Left lobe of liver (tissue), 2 donors: ENCODE results near the gene YARS1. TPM values are rescaled to one million over a fixed set of nuclear protein-coding genes. Genes with fewer than 3 reads are reported as not detected.

Experiments
- ATAC-seq: fragments of 200-7000 bp; cut with Tn5 transposase; one replicate; pipeline ENCODE4 v1.9.1; 2020; ENCODE audit warnings: mild to moderate bottlenecking, moderate library complexity
- DNase-seq: peaks from one replicate; pipeline ENCODE4 v3.0.0-alpha.2; 2020; ENCODE audit warnings: low spot score
- total RNA-seq: library from RNA; stranded (reverse); gene quantifications from one replicate; pipeline ENCODE4 v1.2.1, GENCODE V29; 2021
- donor health status: DM: no; HTN: no; CAD: no; lungs with moderate emphysema.
- donor health status: DM: no; HTN: yes; CAD: no.

YARS1 gene
- total RNA-seq, 1 donor from 2014 or later = 38.4 TPM

DNA sequence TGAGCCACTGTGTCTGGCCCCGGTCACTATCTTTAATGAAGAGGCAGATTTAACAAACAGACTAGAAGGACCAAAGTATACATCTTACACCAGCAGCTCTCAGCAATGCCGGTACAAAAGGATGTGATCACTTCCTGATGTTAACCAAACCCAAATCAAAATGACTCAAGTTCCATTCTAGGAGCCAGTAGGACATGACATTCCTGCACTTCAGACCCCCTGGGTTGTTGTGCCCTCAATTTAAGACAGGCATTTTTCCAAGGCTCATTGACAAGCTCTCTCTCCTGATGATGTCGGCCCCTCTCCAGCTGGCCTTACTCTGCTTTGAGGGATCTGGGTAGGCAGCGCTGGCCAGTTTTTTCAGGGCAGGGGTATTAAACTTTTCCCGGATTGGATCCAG, 35.1 kb downstream of the YARS1 start:
- ATAC-seq = no peak

DNA sequence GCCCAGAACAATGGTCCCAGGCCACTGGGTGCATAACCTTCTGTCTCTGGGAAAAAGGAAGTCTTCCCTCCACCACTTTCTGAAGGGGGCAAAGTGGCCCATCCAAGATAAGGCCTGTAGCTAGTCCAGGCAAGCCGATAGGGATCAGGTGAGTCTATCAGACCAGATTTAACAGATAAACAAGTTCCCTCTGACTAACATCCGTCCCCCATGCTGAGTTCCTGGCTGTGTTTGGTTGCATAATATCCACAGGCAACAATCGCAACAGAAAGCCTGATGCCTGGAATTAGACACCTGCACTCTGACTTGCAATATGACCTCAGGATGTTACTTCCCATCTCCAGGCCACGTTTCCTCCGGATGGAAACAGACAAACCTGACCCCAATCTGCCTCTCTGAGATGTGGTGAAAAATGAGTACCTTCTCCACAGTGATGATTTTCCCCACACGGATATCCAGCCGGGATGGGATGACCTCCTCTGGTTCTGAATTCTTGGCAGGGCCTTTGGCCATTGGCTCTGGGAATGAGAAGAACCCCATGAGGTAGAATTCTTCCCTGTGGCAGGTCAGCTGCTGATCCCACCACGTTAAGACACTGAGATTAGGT, 36.4 kb downstream of the YARS1 start:
- DNase-seq = no peak
- no peak for ATAC-seq

More for the DNA sequence above, 35.1 kb downstream of the YARS1 start:
- DNase-seq = no peak

DNA sequence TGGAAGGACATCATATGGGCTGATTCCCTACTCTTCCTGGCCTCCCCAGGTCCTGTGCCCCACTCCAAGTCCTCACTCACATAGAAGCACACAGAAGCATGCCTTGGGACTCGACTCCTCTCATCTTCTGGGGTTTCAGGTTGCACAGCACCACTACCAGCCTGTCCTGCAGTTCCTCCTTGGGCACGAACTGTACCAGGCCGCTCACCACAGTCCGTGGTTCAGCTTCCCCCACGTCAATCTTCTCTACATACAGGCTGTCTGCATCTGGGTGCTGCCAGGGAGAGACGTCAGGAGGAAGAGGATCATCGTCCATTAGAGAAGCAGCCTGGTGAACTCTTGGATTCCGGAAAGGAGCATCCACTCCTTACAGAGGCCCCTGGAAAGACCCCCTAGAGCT, 37.2 kb downstream of the YARS1 start:
- DNase-seq = no peak
- ATAC-seq = no peak

DNA sequence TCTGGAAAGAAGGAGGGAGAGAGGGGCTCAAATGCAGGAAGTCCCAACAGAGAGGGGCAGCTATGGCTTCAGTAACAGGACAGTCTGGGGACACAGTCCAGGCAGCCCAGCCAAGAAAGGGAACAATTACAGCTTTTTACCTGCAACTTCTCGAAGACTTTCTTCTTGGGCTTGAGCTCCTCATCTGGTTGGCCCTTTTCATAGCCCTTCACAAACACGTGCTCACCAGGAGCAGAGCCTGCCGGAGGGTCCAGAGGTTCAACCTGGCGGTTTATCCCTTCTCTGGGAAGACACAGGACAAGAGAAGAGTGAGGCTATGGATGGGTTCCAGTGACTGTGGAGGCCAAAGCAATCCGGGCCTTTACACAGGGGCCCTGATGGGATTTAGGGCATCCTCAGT, 37.9 kb downstream of the YARS1 start:
- DNase-seq (no peak), ATAC-seq (no peak)

DNA sequence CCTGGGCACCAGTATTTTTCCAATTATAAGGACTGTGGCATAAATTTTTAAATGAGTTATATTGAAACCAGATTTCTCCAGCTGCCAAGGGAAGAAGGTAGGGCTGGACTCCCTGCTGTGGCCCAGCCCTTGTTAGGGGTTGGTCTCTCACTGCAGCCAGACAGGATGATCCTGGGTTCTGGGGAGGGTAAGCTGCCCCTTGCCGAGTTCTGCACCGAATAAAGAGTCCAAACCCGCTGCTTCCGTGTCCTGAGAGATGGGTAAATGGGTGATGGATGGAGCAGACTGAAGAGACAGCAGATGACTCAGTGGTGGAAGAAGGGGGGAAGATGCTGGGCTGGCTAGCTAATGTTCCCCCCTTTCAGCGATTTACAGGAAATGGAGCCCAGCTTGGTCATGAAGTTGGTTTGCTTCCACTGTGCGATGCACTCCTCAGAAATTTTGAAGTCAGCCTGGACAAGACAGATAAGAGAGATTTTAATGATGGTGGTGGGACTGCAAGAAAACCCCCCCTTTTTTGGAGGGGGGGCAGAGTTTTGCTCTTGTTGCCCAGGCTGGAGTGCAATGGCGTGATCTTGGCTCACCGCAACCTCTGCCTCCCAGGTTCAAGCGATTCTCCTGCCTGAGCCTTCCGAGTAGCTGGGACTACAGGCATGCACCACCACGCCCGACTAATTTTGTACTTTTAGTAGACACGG, 41.4 kb downstream of the YARS1 start:
- no peak for DNase-seq
- no peak for ATAC-seq

DNA sequence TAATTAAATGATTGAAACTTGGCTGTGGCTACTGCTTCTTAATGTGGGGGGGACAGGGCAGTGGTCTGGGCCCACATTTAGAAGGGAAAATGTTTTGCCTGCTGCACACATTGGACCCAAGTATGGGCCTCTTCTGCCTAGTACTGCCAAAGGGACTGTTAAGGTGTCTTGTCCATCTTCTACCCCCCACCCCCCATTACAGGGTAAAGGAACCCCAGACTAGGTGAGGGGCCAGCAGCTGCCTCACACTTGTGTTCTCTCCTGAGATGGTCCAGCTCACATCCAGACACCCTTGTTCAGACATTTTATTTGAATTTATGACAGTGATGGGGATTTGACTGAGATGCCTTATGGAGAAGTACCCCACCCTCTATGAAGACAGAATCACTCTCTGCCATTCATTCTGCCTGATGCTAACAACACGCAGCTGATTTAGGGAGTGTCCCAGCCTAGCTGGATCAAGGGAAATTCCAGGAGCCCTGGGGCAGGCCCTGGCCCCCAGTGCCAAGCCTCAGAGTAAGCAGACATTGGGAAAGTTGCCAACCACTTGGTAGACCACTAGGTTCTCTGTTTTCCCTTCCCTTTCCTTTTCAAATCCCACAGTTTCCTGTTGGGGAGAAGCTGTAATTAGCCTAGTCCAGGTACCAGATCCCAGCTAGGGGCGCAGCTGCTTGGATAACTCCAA, 42.1 kb downstream of the YARS1 start:
- ATAC-seq = no peak
- no peak for DNase-seq

DNA sequence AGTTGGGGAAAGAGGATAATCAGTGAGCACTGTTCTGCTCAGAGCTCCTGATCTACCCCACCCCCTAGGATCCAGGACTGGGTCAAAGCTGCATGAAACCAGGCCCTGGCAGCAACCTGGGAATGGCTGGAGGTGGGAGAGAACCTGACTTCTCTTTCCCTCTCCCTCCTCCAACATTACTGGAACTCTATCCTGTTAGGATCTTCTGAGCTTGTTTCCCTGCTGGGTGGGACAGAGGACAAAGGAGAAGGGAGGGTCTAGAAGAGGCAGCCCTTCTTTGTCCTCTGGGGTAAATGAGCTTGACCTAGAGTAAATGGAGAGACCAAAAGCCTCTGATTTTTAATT, 42.7 kb downstream of the YARS1 start:
- DNase-seq = no peak

DNA sequence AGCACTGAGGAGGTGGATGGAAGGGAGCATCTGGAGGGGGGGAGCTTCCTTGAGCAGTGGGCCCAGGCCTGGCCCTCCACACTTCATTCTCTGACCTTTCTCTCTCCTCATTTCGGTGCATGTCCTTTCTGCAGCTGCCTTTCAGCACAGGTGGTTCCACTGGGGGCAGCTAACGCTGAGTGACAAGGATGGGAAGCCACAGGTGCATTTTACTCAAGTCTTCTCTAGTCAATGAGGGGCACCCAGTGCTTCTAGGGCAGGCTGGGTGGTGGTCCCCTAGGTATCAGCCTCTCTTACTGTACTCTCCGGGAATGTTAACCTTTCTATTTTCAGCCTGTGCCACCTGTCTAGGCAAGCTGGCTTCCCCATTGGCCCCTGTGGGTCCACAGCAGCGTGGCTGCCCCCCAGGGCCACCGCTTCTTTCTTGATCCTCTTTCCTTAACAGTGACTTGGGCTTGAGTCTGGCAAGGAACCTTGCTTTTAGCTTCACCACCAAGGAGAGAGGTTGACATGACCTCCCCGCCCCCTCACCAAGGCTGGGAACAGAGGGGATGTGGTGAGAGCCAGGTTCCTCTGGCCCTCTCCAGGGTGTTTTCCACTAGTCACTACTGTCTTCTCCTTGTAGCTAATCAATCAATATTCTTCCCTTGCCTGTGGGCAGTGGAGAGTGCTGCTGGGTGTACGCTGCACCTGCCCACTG, 43.2 kb downstream of the YARS1 start:
- DNase-seq = no peak

More for the DNA sequence above, 42.7 kb downstream of the YARS1 start:
- no peak for ATAC-seq

DNA sequence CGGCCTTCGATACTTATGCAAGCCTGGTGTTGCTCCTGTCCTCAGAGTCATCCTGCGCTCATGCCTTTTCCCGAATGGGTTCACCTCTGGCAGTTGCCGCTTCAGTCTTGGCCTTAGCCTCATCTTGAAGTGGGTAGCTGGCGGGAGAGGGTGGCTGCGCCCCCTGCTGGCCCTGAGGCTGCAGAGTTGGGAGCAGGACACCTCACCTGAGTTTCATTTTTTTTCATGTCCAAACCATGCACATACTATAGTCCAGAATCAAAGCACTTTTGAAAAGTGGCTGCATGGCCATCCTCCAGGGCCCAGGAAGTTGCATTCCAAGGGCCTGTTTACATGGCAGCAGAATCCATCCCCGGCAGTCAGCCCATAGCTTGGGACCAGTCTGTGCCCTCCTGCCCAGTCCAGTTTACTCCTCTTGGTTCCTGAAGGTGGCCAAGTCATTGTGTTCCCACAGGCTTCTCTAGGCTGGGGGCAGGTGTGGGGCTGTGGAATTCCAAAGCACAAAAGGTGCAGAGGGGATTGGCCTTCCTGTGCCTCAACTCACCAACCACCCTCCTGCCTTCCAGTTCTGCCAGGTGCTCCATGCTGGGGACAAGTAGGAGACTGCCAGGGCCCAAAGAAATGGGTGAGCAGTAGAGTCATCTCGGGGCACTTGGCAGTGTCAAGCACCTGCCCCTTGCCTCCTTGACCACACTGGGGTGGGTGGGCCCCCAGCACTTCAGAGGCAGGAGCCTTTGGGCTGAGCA, 44.0 kb downstream of the YARS1 start:
- peak; percentile 81 for DNase-seq
- ATAC-seq = peak; percentile 91

More for the DNA sequence above, 43.2 kb downstream of the YARS1 start:
- no peak for ATAC-seq

DNA sequence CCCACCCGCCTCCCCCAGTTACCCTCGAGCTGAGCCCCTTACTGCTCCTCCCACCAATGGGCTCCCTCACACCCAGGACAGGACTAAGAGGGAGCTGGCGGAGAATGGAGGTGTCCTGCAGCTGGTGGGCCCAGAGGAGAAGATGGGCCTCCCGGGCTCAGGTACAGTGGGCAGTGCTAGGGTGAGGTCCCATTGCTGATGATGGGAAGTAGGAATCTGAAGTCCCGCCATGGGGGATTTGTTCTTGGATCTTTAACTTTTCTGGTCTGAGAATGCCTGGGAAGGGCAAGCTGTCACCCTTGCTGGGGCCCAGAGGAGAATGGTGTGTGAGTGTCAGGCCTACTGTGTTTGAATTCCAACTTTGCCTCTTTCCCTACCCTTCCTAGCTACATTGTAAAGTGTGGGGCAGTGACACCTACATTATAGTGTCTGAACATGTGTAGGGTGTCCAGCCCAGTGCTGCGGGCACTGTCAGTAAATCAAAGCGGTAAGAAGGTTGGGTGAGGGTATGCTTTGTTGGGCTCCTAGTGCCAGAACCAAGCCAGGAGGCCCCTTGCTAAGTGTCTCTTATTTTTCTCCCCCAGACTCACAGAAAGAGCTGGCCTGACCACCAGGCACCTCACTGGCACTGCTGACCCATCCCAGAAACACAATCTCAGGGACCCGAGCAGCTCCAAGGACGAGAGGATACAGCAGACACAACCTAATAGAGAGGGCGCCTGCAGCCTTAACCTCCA, 44.7 kb downstream of the YARS1 start:
- no peak for DNase-seq
- ATAC-seq = no peak

DNA sequence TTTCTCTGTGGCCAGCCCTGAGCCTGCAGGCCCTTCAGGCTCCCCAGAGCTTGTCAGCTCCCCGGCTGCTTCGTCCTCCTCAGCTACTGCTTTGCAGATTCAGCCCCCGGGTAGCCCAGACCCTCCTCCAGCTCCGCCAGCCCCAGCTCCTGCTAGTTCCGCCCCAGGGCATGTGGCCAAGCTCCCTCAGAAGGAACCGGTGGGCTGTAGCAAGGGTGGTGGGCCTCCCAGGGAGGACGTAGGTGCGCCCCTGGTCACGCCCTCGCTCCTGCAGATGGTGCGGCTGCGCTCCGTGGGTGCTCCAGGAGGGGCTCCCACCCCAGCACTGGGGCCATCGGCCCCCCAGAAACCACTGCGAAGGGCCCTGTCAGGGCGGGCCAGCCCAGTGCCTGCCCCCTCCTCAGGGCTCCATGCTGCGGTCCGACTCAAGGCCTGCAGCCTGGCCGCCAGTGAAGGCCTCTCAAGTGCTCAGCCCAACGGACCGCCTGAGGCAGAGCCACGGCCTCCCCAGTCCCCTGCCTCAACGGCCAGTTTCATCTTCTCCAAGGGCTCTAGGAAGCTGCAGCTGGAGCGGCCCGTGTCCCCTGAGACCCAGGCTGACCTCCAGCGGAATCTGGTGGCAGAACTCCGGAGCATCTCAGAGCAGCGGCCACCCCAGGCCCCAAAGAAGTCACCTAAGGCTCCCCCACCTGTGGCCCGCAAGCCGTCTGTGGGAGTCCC, 45.4 kb downstream of the YARS1 start:
- no peak for ATAC-seq
- DNase-seq = no peak

DNA sequence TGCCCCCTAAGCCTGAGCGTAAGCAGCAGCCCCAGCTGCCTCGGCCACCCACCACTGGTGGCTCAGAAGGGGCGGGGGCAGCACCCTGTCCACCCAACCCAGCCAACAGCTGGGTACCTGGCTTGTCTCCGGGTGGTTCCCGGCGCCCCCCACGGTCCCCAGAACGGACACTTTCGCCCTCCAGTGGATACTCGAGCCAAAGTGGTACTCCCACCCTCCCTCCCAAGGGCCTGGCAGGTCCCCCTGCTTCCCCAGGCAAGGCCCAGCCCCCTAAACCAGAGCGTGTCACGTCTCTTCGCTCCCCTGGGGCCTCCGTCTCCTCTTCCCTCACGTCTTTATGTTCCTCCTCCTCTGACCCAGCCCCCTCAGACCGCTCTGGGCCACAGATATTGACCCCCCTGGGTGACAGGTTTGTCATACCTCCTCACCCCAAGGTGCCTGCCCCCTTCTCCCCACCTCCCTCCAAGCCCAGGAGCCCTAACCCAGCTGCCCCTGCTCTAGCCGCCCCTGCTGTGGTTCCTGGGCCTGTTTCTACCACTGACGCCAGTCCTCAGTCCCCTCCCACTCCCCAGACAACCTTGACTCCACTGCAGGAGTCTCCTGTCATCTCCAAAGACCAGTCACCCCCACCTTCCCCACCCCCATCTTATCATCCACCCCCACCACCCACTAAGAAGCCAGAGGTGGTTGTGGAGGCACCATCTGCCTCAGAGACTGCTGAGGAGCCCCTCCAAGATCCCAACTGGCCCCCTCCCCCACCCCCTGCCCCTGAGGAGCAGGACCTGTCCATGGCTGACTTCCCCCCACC, 46.2 kb downstream of the YARS1 start:
- DNase-seq = no peak
- ATAC-seq = no peak

DNA sequence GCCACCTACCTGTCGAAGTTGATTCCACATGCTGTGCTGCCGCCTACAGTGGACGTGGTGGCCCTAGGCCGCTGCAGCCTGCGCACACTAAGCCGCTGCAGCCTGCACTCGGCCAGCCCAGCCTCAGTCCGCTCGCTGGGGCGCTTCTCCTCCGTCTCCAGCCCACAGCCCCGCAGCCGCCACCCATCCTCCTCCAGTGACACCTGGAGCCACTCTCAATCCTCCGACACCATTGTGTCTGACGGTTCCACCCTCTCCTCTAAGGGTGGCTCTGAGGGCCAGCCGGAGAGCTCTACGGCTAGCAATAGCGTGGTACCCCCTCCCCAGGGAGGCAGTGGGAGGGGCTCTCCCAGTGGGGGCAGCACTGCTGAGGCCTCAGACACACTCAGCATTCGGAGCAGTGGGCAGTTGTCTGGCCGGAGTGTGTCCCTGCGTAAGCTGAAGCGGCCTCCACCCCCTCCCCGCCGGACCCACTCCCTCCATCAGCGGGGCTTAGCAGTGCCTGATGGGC, 46.9 kb downstream of the YARS1 start:
- no peak for ATAC-seq

DNA sequence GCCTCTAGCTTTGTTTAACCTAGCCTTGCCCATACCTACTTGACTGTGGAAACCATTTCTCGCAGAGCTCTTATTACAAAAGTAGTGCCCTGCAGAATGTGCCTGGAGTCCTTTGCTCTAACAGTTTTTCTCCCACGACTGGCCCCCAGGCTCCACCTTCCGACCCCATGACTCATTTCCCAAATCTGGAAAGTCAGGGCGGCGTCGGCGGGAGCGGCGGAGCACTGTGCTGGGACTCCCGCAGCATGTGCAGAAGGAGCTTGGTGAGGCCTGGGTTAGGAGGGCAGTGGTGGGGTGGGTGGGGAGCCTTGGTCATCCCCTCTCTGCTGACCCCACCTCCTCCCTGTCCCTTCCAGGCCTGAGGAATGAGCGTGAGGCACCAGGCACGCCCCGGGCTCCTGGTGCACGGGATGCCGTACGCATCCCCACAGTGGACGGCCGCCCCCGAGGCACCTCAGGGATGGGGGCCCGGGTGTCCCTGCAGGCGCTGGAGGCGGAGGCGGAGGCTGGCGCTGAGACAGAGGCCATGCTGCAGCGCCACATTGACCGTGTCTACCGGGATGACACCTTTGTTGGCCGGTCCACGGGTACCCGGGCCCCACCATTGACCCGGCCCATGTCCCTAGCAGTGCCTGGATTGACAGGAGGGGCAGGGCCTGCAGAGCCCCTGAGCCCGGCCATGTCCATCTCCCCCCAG, 47.5 kb downstream of the YARS1 start:
- no peak for DNase-seq
- no peak for ATAC-seq

More for the DNA sequence above, 46.9 kb downstream of the YARS1 start:
- no peak for DNase-seq

DNA sequence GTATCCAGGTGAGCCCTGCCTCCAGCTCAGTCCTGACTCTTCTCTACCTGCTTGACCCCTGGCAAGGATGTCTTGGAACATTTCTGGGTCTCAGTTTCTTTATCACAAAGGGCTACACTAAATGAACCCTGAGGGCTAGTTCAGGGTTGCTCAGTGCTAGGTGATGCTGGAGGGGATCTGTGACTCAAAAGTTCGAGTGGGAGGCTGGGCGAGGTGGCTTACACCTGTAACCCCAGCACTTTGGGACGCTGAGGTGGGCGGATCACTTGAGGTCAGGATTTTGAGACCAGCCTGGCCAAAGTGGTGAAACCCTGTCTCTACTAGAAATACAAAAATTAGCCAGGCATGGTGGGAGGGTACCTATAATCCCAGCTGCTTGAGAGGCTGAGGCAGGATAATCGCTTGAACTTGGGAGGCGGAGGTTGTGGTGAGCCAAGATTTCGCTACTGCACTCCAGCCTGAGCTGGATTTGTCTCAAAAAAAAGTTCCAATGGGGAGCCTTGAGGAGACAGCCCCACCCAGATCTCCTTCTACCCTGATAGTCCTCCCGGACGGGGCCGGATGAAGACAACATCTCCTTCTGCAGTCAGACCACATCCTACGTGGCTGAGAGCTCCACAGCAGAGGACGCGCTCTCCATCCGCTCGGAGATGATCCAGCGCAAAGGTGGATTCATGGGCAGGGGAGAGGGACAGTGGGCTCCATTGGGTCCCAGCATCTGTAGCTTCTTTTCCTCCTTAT, 48.9 kb downstream of the YARS1 start:
- no peak for DNase-seq
- no peak for ATAC-seq

DNA sequence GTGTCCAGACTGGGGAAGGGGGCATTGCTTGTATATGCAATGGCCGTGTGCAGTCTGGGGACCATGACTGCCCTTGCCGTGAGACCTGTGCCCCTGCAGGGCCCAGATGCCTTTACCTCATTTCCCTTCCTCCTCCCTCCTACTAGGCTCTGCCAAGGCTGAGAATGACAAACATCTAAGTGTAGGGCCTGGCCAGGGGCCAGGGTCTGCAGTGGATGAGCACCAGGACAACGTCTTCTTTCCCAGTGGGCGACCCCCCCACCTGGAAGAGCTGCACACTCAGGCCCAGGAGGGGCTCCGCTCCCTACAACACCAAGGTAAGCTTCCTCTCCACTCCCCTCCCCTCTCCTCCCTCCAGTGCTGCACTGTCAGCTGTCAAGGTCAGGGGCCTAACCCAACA, 49.5 kb downstream of the YARS1 start:
- ATAC-seq (no peak), DNase-seq (no peak)

DNA sequence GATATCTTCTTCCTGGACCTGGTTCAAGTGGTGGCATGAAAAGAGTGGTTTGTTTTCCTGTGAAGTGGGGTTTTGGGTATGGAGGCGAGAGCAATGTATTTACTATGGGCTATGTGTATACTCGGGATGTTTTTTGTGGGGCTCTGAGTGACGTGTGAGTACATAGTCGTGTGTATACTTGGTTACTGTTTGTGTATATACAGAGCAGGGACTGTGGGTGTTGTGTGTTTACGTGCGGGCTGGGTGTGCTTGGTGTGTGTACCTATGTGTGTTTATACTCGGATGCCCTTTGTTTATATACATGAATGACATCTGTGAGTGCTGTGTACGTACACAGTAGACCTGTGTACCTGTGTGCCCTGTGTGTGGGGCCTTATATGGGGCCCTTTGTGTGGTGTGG, 50.0 kb downstream of the YARS1 start:
- ATAC-seq (no peak), DNase-seq (no peak)
